IPS-18c (cell line): ENCODE data around the gene METAP1D.
A peak's percentile ranks its signal among the peaks of the same experiment; 100 is the strongest.
"Not testable (repeated sequence)": the region's sequence is repeated elsewhere in the genome, so short reads cannot be mapped to it uniquely, and the experiment has no call there.

Source experiments
- H3K4me3 ChIP-seq: 2 replicates; pipeline ENCODE4 v1.7.0; 2013; ENCODE audit warnings: low read depth, mild to moderate bottlenecking, low read length, moderate library complexity; ENCODE audit not compliant: insufficient read depth
- H3K9me3 ChIP-seq: one replicate; pipeline ENCODE4 v1.6.1; 2013; ENCODE audit warnings: mild to moderate bottlenecking, low read length, moderate library complexity; ENCODE audit not compliant: control insufficient read depth, insufficient read depth

METAP1D gene

GRCh38 chr2:171985076-171985475, 14.7 kb upstream of the METAP1D start:
- Histone ChIP-seq H3K4me3 (no peak overlapping the region), H3K9me3 (no peaks in the 10 kb centered on the region)

- Histone ChIP-seq H3K9me3 (no peaks in the 10 kb centered on the region), H3K4me3 (no peak overlapping the region)
Measured at GRCh38 chr2:171986778-171987177, 13.0 kb upstream of the METAP1D start.

- H3K4me3 ChIP-seq = no peak overlapping the region
- H3K9me3 ChIP-seq = no peaks in the 10 kb centered on the region
Measured at GRCh38 chr2:171991027-171991426, 8.7 kb upstream of the METAP1D start.

DNA sequence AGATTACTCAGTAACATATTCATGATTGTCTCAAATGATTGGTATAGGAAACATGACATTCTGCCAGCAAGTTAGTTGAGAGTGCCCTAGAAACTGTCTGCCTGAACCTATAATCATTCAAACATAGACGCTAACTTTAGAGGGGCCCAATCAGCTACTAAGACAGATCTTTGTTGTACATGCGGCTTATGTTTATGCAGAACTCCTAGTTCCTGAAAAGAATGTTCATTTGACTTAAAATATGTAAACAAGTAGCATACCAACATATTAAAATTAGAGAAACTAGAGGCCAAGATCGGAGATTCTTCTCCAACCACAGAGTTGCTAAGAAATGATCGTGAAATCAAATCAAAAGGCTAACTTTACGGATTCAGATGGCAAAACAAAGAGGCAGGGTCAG, 4.2 kb upstream of the METAP1D start:
- Histone ChIP-seq H3K4me3 (no peak overlapping the region), H3K9me3 (no peaks in the 10 kb centered on the region)

DNA sequence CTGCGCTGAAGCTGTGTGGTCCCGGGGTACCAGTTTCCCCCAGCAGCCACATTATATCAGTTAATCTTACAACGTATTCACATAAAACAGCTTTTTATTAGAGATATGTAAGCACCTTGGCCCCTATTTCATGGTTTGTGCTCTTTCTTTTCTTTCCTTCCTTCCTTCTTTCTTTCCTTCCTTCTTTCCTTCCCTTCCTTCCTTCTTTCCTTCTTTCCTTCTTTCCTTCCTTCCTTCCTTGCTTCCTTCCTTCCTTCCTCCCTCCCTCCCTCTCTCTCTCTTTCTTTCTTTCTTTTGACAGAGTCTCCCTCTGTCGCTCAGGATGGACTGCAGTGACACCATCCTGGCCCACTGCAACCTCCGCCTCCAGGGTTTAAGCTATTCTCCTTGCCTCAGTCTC, 3.7 kb upstream of the METAP1D start:
- no peaks in the 10 kb centered on the region for H3K9me3 ChIP-seq
- H3K4me3 ChIP-seq = no peak overlapping the region

DNA sequence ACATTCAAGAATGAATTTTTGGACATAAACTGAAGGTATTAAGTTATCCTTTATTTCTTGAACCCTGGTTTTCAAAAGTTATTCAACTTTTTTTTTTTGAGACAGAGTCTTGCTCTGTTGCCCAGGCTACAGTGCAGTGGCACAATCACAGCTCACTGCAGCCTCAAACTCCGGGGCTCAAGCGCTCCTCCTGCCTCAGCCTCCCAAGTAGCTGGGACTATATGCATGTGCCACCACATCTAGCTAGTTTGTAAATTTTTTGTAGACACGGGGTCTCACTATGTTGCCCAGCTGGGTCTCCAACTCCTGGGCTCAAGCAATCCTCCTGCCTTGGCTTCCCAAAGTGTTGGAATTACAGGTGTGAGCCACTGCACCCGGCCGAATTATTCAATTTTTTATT, 2.7 kb upstream of the METAP1D start:
- H3K4me3 ChIP-seq, H3K9me3 ChIP-seq: not testable (repeated sequence)

DNA sequence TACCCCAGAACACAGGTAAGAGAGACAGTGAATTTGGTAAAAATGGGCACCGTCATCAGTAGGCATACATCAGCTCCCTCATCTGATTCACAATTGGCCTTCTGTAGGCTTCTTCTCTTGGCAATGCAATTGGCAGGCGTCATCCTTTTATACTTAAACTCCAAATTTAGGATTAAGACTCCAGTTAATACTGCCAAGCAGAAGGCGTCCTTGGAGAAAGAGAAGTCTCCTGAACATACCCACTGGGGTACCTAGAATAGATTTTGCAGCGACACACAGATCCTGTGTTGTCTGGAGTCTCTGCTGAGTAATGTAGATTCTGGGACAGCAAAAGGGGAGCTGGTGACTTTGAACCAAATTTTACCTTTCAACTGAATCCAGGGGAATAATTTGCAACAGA, 592 bp upstream of the METAP1D start:
- Histone ChIP-seq H3K4me3 (peak overlapping the region; percentile 96), H3K9me3 (no peaks in the 10 kb centered on the region)

- H3K4me3 ChIP-seq = peak overlapping the region; percentile 96; the same call in 1 of the 2 replicates
Measured at GRCh38 chr2:172000696-172001361, 1.1 kb downstream of the METAP1D start.

DNA sequence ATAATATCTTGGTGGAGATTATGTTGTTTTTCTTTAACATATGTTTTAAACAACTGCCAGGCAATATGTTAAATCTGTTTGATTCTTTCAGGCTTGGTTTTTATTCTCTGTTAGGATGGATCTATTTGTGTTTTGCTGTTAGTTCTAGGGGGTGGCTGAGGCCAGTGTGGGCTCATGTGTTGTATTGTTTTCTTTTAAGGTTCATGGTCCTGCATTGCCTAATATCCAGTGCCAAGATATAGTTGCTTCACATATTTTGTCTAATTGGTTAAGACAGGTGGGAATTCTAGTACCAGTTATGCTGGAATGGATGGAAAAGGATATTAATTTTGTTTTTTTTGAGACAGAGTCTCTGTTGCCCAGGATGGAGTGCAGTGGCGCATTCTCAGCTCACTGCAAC, 7.6 kb downstream of the METAP1D start:
- H3K4me3 ChIP-seq = no peak overlapping the region
- H3K9me3 ChIP-seq = no peaks in the 10 kb centered on the region

More at GRCh38 chr2:172000696-172001361, 1.1 kb downstream of the METAP1D start:
- H3K9me3 ChIP-seq = no peaks in the 10 kb centered on the region

DNA sequence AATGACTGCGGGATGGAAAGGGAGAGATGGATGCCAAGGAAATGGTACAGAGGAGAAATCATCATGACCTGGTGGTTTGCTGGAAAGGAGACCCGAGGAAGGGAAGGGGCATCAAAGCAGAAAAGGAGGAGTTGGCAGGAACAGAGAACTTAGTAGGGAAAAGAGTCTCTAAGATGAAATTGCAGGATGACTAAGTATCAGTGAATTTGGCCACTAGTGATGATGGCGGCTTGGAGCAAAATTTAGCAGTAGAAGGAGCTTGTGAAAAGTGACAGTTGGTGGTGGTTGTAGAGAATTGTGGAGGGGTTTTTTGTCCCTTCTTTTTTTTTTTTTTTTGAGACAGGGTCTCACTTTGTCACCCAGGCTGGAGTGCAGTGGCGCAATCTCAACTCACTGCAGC, 10.1 kb downstream of the METAP1D start:
- Histone ChIP-seq H3K9me3 (no peaks in the 10 kb centered on the region), H3K4me3 (no peak overlapping the region)

- Histone ChIP-seq H3K9me3 (peaks cover 1% of the 10 kb centered on the region), H3K4me3 (no peak overlapping the region)
Measured at GRCh38 chr2:172011812-172012575, 12.2 kb downstream of the METAP1D start.

GRCh38 chr2:172012677-172013391, 13.1 kb downstream of the METAP1D start:
- H3K9me3 ChIP-seq = peaks cover 2% of the 10 kb centered on the region
- H3K4me3 ChIP-seq = no peak overlapping the region; the same call in 1 of the 2 replicates

GRCh38 chr2:172013396-172013795, 13.6 kb downstream of the METAP1D start:
- H3K4me3 ChIP-seq = no peak overlapping the region
- H3K9me3 ChIP-seq = peaks cover 2% of the 10 kb centered on the region

DNA sequence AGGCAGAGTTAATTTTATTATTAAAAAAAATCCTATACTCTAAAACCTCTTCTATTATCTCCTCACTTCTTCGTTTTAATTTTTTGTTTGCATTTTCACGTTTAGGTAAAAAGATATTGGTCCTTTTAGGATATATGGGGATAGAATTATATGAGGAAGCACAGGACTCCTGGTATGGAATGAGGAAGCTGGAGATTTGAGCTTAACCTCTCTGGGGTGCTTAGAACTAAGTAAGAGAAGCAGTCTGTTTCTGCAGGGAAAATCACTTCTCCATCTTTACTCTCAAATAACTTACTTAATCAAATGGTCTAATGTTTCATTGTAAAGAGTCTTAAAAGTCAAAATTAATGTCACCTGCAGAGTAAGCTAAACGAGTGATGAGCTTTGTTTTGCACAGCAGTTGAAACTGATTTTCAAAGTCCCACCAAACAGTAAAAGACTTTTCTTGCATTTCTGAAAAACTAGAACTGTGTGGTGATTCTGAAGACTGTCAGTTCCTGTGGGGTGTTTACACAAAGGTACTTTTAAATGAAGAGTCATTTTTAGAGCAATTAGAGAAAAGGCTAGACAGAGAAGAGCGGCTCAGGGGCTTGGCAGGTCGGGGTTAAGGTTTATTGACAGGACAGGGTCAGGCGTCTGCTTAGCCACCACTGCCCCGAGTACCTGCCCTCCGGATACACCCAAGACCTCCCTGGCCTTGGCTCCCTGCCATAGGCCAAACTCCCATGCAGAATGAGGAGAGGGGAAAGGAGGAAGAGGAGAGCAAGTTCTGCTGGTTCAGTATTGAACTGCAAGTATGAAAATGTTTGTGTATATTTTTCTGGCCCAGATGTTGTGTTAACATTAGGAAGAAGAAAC, 21.6 kb downstream of the METAP1D start:
- H3K4me3 ChIP-seq = no peak overlapping the region

DNA sequence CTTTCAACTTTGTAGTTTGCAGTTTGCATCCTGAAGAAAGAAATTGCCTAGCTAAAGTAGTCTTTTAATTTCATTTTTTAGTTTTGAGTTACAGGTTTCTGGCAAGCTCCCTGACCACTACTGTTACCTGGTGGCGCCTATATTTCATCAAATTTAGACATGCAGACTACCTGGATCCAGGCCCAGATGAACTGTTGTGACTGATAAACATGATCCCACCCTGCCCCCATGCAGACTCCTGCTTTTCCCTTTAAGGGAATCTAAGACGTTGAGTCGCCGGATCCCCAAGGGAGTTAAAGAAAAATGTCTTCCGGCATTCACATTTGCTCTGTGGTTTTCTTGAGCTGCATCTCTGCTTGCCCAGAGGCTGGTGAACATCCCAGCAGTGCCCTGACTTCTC, 22.2 kb downstream of the METAP1D start:
- peaks cover 1% of the 10 kb centered on the region for H3K9me3 ChIP-seq
- H3K4me3 ChIP-seq = no peak overlapping the region

More for the DNA sequence above, 21.6 kb downstream of the METAP1D start:
- H3K9me3 ChIP-seq = peaks cover 2% of the 10 kb centered on the region

GRCh38 chr2:172031536-172031935, 31.8 kb downstream of the METAP1D start:
- H3K4me3 ChIP-seq = no peak overlapping the region
- no peaks in the 10 kb centered on the region for H3K9me3 ChIP-seq

GRCh38 chr2:172038121-172038520, 38.4 kb downstream of the METAP1D start:
- Histone ChIP-seq H3K4me3 (no peak overlapping the region), H3K9me3 (no peaks in the 10 kb centered on the region)
